H1 (cell line): ENCODE data around the gene VGLL4. TPM values are rescaled to one million over a fixed set of nuclear protein-coding genes. Genes with fewer than 3 reads are reported as not detected.

Experiments
- CTCF ChIA-PET: fragments of 300-600 bp; sonication (Branson Sonifier 250); formaldehyde crosslinking; loops from one replicate; lab custom pipeline; 2021; ENCODE audit not compliant: partially characterized antibody; lab: Charles Lee
- POLR2A ChIA-PET: fragments of 300-600 bp; sonication (Branson Sonifier 250); formaldehyde crosslinking; loops from one replicate; lab custom pipeline; 2021; ENCODE audit warnings: inconsistent platforms; ENCODE audit not compliant: partially characterized antibody; lab: Charles Lee
- DNase-seq, 2 experiments: peaks; one replicate each; pipeline versions ENCODE4 v3.0.0 to v3.0.0-alpha.2; 2010 to 2022; ENCODE audit warnings: low spot score in 2 of 2, low read depth in 1 of 2, mixed read lengths in 1 of 2
- FAIRE-seq: peaks from 2 replicates; lab custom pipeline; 2011; peaks lifted over from hg19 to GRCh38; lab: Jason Lieb, UNC
- H2AFZ ChIP-seq: 2 replicates; pipeline ENCODE4 v1.8.1; 2012; ENCODE audit warnings: low read length, inconsistent platforms
- H2AK5ac ChIP-seq: 2 replicates; pipeline ENCODE4 v1.6.1; 2013; ENCODE audit warnings: low read depth, low read length
- H2BK120ac ChIP-seq: replicated peaks from 2 replicates; pipeline ENCODE3; 2013; ENCODE audit warnings: low read depth, low read length, inconsistent platforms
- H2BK12ac ChIP-seq: 2 replicates; pipeline ENCODE4 v1.6.1; 2013; ENCODE audit warnings: low read depth, low read length
- H2BK15ac ChIP-seq: 2 replicates; pipeline ENCODE4 v1.6.1; 2013; ENCODE audit warnings: low read length
- H2BK20ac ChIP-seq: 2 replicates; pipeline ENCODE4 v1.6.1; 2013; ENCODE audit warnings: low read length
- H2BK5ac ChIP-seq: 2 replicates; pipeline ENCODE4 v1.6.1; 2013; ENCODE audit warnings: low read depth, low read length
- H3K14ac ChIP-seq: 2 replicates; pipeline ENCODE4 v1.6.1; 2013; ENCODE audit warnings: inconsistent platforms; ENCODE audit not compliant: insufficient read length
- H3K18ac ChIP-seq: 2 replicates; pipeline ENCODE4 v1.6.1; 2013; ENCODE audit warnings: low read length; ENCODE audit errors: extremely low read depth
- H3K23ac ChIP-seq: 2 replicates; pipeline ENCODE4 v1.6.1; 2013; ENCODE audit warnings: inconsistent platforms; ENCODE audit not compliant: insufficient read length
- H3K23me2 ChIP-seq: 2 replicates; pipeline ENCODE4 v1.6.1; 2013; ENCODE audit warnings: low read depth, low read length
- H3K27ac ChIP-seq: 2 replicates; pipeline ENCODE4 v1.6.1; 2011; ENCODE audit warnings: low read depth, low read length, inconsistent platforms
- H3K27me3 ChIP-seq, 4 experiments: replicated peaks in 1 of 4; 1 replicate in 1 of 4; 2 replicates in 3 of 4; pipeline versions ENCODE4 v1.6.1 to v1.8.1; 2011 to 2013; ENCODE audit warnings: low read length in 3 of 4, mild to moderate bottlenecking in 3 of 4, inconsistent platforms in 2 of 4, mixed read lengths in 2 of 4, moderate library complexity in 1 of 4; ENCODE audit not compliant: control insufficient read depth in 3 of 4, insufficient read depth in 3 of 4; ENCODE audit errors: extremely low read depth in 1 of 4
- H3K36me3 ChIP-seq, 4 experiments: 2 replicates each; pipeline versions ENCODE4 v1.6.1 to v1.8.1; 2011 to 2013; ENCODE audit warnings: mild to moderate bottlenecking in 4 of 4, low read length in 3 of 4, moderate library complexity in 2 of 4, control low read depth in 1 of 4, inconsistent platforms in 1 of 4; ENCODE audit not compliant: insufficient read depth in 4 of 4, control insufficient read depth in 2 of 4
- H3K4ac ChIP-seq: replicated peaks from 2 replicates; pipeline ENCODE3; 2013; ENCODE audit warnings: low read length, low read depth, mixed read lengths, inconsistent platforms; ENCODE audit not compliant: insufficient read length
- H3K4me1 ChIP-seq, 4 experiments: replicated peaks in 1 of 4; 1 replicate in 1 of 4; 2 replicates in 3 of 4; pipeline versions ENCODE4 v1.6.1 to v1.8.1; 2011 to 2013; ENCODE audit warnings: low read length in 3 of 4, inconsistent platforms in 2 of 4, mixed read lengths in 1 of 4; ENCODE audit not compliant: insufficient read depth in 4 of 4, control insufficient read depth in 3 of 4
- H3K4me2 ChIP-seq, 2 experiments: 2 replicates each; pipeline versions ENCODE4 v1.6.1 to v1.8.1; 2011 to 2013; ENCODE audit warnings: low read depth in 2 of 2, low read length in 2 of 2, control low read depth in 1 of 2, inconsistent platforms in 1 of 2, mild to moderate bottlenecking in 1 of 2; ENCODE audit not compliant: insufficient read depth in 1 of 2
- H3K4me3 ChIP-seq, 4 experiments: fragments of 200-600, 300-600 bp in 1 of 4; sonication (generic), shearing (Covaris generic), sonication (Bioruptor Twin) in 1 of 4; 2 replicates each; pipeline versions ENCODE4 v1.5.1 to v1.8.1; 2011 to 2016; ENCODE audit warnings: low read length in 4 of 4, low read depth in 3 of 4, control low read depth in 2 of 4, inconsistent platforms in 2 of 4, mild to moderate bottlenecking in 2 of 4, mixed read lengths in 1 of 4, moderate library complexity in 1 of 4; ENCODE audit not compliant: insufficient read depth in 2 of 4; ENCODE audit errors: extremely low read depth in 1 of 4
- H3K56ac ChIP-seq: replicated peaks from 2 replicates; pipeline ENCODE3; 2013; ENCODE audit warnings: low read depth, mild to moderate bottlenecking, mixed read lengths, low read length, inconsistent platforms; ENCODE audit not compliant: insufficient read length
- H3K79me1 ChIP-seq: 2 replicates; pipeline ENCODE4 v1.6.1; 2013; ENCODE audit warnings: low read depth, low read length, control low read depth
- H3K79me2 ChIP-seq, 2 experiments: 2 replicates each; pipeline versions ENCODE4 v1.6.1 to v1.8.1; 2012 to 2013; ENCODE audit warnings: low read length in 2 of 2, mild to moderate bottlenecking in 2 of 2, inconsistent platforms in 1 of 2; ENCODE audit not compliant: insufficient read depth in 2 of 2, control insufficient read depth in 1 of 2
- H3K9ac ChIP-seq, 4 experiments: replicated peaks in 1 of 4; 1 replicate in 1 of 4; 2 replicates in 3 of 4; pipeline versions ENCODE4 v1.6.1 to v1.8.1; 2011 to 2013; ENCODE audit warnings: low read depth in 3 of 4, low read length in 3 of 4, control low read depth in 2 of 4, mild to moderate bottlenecking in 2 of 4, moderate library complexity in 2 of 4, inconsistent platforms in 1 of 4; ENCODE audit errors: extremely low read depth in 1 of 4
- H3K9me3 ChIP-seq, 2 experiments: 2 replicates each; pipeline versions ENCODE4 v1.6.1 to v1.8.1; 2012 to 2013; ENCODE audit warnings: mild to moderate bottlenecking in 2 of 2, moderate library complexity in 2 of 2, control low read depth in 1 of 2, inconsistent platforms in 1 of 2, low read depth in 1 of 2, low read length in 1 of 2, mixed read lengths in 1 of 2; ENCODE audit not compliant: insufficient read depth in 2 of 2
- H4K20me1 ChIP-seq, 2 experiments: replicated peaks in 1 of 2; 2 replicates each; pipeline versions ENCODE3 to v1.8.1; 2011 to 2013; ENCODE audit warnings: inconsistent platforms in 2 of 2, low read length in 2 of 2, mild to moderate bottlenecking in 1 of 2; ENCODE audit not compliant: insufficient read depth in 2 of 2, control insufficient read depth in 1 of 2
- H4K5ac ChIP-seq: 2 replicates; pipeline ENCODE4 v1.6.1; 2013; ENCODE audit warnings: low read length, low read depth, mixed read lengths, inconsistent platforms; ENCODE audit not compliant: insufficient read length
- H4K8ac ChIP-seq: 2 replicates; pipeline ENCODE4 v1.8.0; 2013; ENCODE audit warnings: mild to moderate bottlenecking, moderate library complexity, low read length, inconsistent platforms; ENCODE audit not compliant: insufficient read depth; ENCODE audit errors: extremely low read depth
- H4K91ac ChIP-seq: replicated peaks from 2 replicates; pipeline ENCODE3; 2013; ENCODE audit warnings: low read length, mixed read lengths, inconsistent platforms; ENCODE audit not compliant: insufficient read length
- CHD1 ChIP-seq: IDR thresholded peaks from 2 replicates; pipeline ENCODE4 v1.6.1; 2012; ENCODE audit warnings: low read depth, low read length, improper control_type of control experiment
- CREB1 ChIP-seq: IDR thresholded peaks from 2 replicates; pipeline ENCODE4 v1.6.1; 2012; ENCODE audit warnings: inconsistent platforms
- CTBP2 ChIP-seq: IDR thresholded peaks from 2 replicates; pipeline ENCODE4 v1.7.0; 2011; ENCODE audit warnings: borderline replicate concordance, mild to moderate bottlenecking, moderate library complexity, mixed read lengths, low read length; ENCODE audit not compliant: insufficient read depth, insufficient read length
- RAD21 ChIP-seq, 2 experiments: IDR thresholded peaks in 1 of 2; conservative IDR thresholded peaks in 1 of 2; 2 replicates each; pipeline ENCODE4 v1.6.1; 2011; ENCODE audit warnings: low read depth in 2 of 2, low read length in 2 of 2, improper control_type of control experiment in 1 of 2, inconsistent platforms in 1 of 2, mild to moderate bottlenecking in 1 of 2, moderate library complexity in 1 of 2
- whole genome bisulfite sequencing, 2 experiments: shearing (Covaris generic) in 1 of 2; methylation state at CpG; one replicate each; pipeline versions ENCODE4 v1.1.6 to v1.1.7; 2013 to 2015; ENCODE audit warnings: low lambda C conversion rate in 2 of 2, mixed read lengths in 2 of 2, inconsistent platforms in 1 of 2, low coverage in 1 of 2, missing lambda C conversion rate in 1 of 2; ENCODE audit not compliant: insufficient replicate concordance in 2 of 2, insufficient coverage in 1 of 2, insufficient read length in 1 of 2; ENCODE audit errors: extremely low coverage in 1 of 2, missing lambda C conversion rate in 1 of 2; 5-methylcytosine and 5-hydroxymethylcytosine counted together
- polyA plus RNA-seq, 7 experiments: library from polyadenylated mRNA; depleted of rRNA in 3 of 7; stranded (reverse) in 5 of 7; unstranded in 2 of 7; fragments of >200 nt in 5 of 7; fragments of 200-250 nt in 2 of 7; gene quantifications; 1 replicate in 5 of 7; 2 replicates in 1 of 7; 4 replicates in 1 of 7; pipeline versions ENCODE4 v1.2.1 to v1.2.3, GENCODE V29; 2011 to 2013; ENCODE audit warnings: missing spikeins in 2 of 7, mixed read lengths in 2 of 7
- total RNA-seq: library from RNA; stranded (reverse); fragmentation: NEBNext Ultra II Directional; extraction: Animal tissue kit (Norgen Biotek cat#: 25700); gene quantifications from 2 replicates; pipeline ENCODE4 v1.2.1, GENCODE V29; 2021
- TF ChIP-seq, protein P1 (sequence below), 3 experiments: IDR thresholded peaks; 1 replicate in 2 of 3; 2 replicates in 1 of 3; pipeline versions ENCODE4 v1.5.1 to v1.6.1; 2011; ENCODE audit warnings: low read length in 3 of 3, mild to moderate bottlenecking in 3 of 3, inconsistent platforms in 2 of 3, low read depth in 1 of 3, moderate library complexity in 1 of 3; ENCODE audit not compliant: insufficient read depth in 1 of 3; ENCODE audit errors: control extremely low read depth in 1 of 3
- TF ChIP-seq, protein P2 (sequence below): IDR thresholded peaks from 2 replicates; pipeline ENCODE4 v1.6.1; 2012; ENCODE audit warnings: inconsistent platforms

Gene VGLL4
- total and polyA plus RNA-seq, 2 of the 8 experiments (the other 6 are each of a cell fraction or from before 2014, with no cell fraction given) = 45.1 to 50.0 TPM

- H2BK20ac ChIP-seq = no peak overlapping the region
- POLR2A ChIA-PET = no interaction called here
- H3K18ac ChIP-seq = no peak overlapping the region
- H3K4me2 ChIP-seq = no peak overlapping the region
- H3K4ac ChIP-seq = no peak overlapping the region
- H3K79me1 ChIP-seq = peaks cover 17% of the 10 kb centered on the region
- no peak overlapping the region for H2BK12ac ChIP-seq
- H2AFZ ChIP-seq = no peak overlapping the region
- FAIRE-seq (no peak), DNase-seq (peak in 1 of 2 experiments; percentile 21)
- H4K20me1 ChIP-seq = peaks cover 15 to 27% of the 10 kb centered on the region in 2 experiments
- no peaks in the 10 kb centered on the region for H3K9me3 ChIP-seq
- H3K23ac ChIP-seq = no peak overlapping the region
- H3K4me3 ChIP-seq = no peak overlapping the region
- H3K27me3 ChIP-seq = no peaks in the 10 kb centered on the region
- CTCF ChIA-PET = interaction anchor here (0.6 to 2.9 kb wide), 12 partner anchors 10 to 367 kb away, joined by 3 to 9 read pairs (median 4); no protein-coding TSS in a partner anchor
- no peak overlapping the region for H4K8ac ChIP-seq
- H2AK5ac ChIP-seq = no peak overlapping the region
- no peak overlapping the region for H3K56ac ChIP-seq
- peaks cover 0 to 14% (median 0%) of the 10 kb centered on the region in 4 experiments; a peak in 5 of 8 replicates for H3K36me3 ChIP-seq
- H3K23me2 ChIP-seq = no peaks in the 10 kb centered on the region; the same call in 1 of the 2 replicates
- peaks cover 0 to 36% of the 10 kb centered on the region in 2 experiments; a peak in 2 of 4 replicates for H3K79me2 ChIP-seq
- H3K9ac ChIP-seq = no peak overlapping the region
- H3K27ac ChIP-seq = no peak overlapping the region
- H4K91ac ChIP-seq = no peak overlapping the region
- H2BK120ac ChIP-seq = no peak overlapping the region
- no peak overlapping the region for H2BK5ac ChIP-seq
- WGBS, 2 experiments = 83% methylated on average over 17 of the region's 17 CpGs; no CpG with 5 or more reads in 1 of the 2 experiments
- H3K14ac ChIP-seq = no peak overlapping the region
- no peak for TF ChIP-seq CTBP2
- TF ChIP-seq CHD1 = no peak
- TF ChIP-seq RAD21 (IDR thresholded peaks at IDR 0.05 in 1 of 2, conservative IDR thresholded peaks at IDR 0.05 in 1 of 2; ENCODE audit: low read depth in 2 of 2, low read length in 2 of 2) = peak; percentile 32 to 50; a peak in 3 of 4 replicates
- TF ChIP-seq, protein P1, sequence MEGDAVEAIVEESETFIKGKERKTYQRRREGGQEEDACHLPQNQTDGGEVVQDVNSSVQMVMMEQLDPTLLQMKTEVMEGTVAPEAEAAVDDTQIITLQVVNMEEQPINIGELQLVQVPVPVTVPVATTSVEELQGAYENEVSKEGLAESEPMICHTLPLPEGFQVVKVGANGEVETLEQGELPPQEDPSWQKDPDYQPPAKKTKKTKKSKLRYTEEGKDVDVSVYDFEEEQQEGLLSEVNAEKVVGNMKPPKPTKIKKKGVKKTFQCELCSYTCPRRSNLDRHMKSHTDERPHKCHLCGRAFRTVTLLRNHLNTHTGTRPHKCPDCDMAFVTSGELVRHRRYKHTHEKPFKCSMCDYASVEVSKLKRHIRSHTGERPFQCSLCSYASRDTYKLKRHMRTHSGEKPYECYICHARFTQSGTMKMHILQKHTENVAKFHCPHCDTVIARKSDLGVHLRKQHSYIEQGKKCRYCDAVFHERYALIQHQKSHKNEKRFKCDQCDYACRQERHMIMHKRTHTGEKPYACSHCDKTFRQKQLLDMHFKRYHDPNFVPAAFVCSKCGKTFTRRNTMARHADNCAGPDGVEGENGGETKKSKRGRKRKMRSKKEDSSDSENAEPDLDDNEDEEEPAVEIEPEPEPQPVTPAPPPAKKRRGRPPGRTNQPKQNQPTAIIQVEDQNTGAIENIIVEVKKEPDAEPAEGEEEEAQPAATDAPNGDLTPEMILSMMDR (IDR thresholded peaks at IDR 0.05; ENCODE audit: control extremely low read depth in 1 of 3, insufficient read depth in 1 of 3, low read depth in 1 of 3, low read length in 3 of 3) = peak in 2 of 3 experiments; percentile 42 to 62; a peak in 3 of 4 replicates
- peak; percentile 58; the same call in 1 of the 2 replicates for TF ChIP-seq CREB1
- TF ChIP-seq, protein P2, sequence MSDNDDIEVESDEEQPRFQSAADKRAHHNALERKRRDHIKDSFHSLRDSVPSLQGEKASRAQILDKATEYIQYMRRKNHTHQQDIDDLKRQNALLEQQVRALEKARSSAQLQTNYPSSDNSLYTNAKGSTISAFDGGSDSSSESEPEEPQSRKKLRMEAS = 0 out of 2 replicates have a peak, but pooled peaks have one; percentile 24
- TF ChIP-seq, all 59 proteins: peak for 4
- H2BK15ac ChIP-seq = no peak overlapping the region
- H4K5ac ChIP-seq = no peak overlapping the region
- H3K4me1 ChIP-seq = no peaks in the 10 kb centered on the region; a peak in 1 of 7 replicates
Observed at GRCh38 chr3:11566916-11567315, 76.8 kb downstream of the VGLL4 start.
